LNCAP (cell line): ENCODE results near the gene SLC6A8.

ENCODE experiments used
- TF ChIP-seq, protein P1 (sequence below): fragments of 450-650 bp; IDR thresholded peaks from 2 replicates; pipeline ENCODE4 v1.5.1; 2017; ENCODE audit warnings: mild to moderate bottlenecking

The SLC6A8 gene

GRCh38 chrX:153727123-153727931 is 39.6 kb downstream of the SLC6A8 start:
- TF ChIP-seq, protein P1, sequence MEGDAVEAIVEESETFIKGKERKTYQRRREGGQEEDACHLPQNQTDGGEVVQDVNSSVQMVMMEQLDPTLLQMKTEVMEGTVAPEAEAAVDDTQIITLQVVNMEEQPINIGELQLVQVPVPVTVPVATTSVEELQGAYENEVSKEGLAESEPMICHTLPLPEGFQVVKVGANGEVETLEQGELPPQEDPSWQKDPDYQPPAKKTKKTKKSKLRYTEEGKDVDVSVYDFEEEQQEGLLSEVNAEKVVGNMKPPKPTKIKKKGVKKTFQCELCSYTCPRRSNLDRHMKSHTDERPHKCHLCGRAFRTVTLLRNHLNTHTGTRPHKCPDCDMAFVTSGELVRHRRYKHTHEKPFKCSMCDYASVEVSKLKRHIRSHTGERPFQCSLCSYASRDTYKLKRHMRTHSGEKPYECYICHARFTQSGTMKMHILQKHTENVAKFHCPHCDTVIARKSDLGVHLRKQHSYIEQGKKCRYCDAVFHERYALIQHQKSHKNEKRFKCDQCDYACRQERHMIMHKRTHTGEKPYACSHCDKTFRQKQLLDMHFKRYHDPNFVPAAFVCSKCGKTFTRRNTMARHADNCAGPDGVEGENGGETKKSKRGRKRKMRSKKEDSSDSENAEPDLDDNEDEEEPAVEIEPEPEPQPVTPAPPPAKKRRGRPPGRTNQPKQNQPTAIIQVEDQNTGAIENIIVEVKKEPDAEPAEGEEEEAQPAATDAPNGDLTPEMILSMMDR, result no peak

DNA sequence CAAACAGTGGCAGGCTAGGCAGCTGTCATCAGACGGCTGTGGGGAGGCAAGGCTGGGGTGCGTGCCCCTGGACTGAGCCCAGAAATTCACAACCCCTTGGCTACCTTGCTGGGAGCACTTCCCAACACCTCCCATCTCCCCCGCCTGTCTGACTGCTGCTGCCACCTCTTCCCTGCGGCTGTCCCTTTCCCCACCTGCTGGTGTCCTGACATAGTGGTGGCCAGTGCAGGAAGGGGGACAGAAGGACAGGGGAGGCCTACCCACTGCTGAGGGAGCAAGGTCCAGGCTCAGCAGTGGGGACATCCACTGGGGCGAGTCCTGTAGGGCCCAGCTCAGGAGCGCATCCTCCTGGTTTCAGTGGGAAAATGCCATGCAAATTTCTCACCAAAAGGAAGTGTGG is 40.4 kb downstream of the SLC6A8 start:
- TF ChIP-seq, protein P1, result no peak

GRCh38 chrX:153728951-153729631 is 41.4 kb downstream of the SLC6A8 start:
- TF ChIP-seq, protein P1, result no peak

DNA sequence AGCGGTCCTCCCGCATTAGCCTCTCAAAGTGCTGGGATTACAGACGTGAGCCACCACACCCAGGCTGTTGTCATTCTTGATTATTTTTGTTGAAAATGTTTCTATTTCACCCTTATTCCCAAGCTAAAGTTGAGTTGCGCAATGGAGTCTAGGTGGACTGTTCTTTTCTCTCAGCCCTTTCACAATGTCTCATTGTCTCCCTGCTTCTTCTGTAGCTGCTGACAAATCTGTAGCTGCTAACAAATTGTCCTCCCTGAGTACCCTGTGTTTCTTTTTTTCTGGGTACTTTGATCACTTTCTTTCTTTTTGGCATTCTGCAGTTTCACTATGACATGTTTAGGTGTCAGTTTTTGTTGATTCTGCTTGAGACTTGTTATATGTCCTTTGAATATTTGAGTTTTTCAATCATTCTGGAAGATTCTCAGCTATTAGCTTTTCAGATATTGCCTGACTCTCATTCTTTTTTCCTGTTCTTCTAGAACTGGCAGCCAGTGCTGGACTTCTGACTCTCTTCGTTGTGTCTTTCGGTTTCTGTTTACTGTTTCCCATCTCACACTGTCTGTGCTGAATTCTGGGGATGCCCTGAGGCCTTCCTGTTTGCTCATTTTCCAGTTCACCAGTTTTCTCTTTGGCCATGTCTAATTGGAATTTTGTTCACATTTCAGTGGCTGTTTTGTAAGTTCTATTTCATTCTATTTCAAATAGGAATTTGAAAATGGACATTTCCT is 43.6 kb downstream of the SLC6A8 start:
- TF ChIP-seq, protein P1, result no peak

DNA sequence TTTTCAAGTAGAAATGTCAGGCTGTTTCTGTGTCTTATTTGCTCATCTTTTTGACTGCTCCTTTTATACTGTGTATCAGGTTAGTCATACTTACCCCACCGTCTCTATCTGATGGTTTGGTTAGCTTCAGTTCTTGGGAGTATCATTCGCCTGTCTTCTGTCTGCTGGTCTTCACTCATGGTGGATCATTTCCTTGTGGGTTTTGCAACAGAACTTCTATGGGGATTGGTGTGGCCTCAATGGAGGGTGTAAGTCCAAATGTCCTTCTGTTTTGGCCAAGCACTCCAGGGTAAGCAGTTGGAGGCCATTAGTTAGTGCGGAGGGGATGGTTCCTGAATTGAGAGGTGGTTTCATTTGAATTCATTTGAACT is 44.1 kb downstream of the SLC6A8 start:
- TF ChIP-seq, protein P1, result no peak

GRCh38 chrX:153732401-153732800 is 44.7 kb downstream of the SLC6A8 start:
- TF ChIP-seq, protein P1, result no peak

DNA sequence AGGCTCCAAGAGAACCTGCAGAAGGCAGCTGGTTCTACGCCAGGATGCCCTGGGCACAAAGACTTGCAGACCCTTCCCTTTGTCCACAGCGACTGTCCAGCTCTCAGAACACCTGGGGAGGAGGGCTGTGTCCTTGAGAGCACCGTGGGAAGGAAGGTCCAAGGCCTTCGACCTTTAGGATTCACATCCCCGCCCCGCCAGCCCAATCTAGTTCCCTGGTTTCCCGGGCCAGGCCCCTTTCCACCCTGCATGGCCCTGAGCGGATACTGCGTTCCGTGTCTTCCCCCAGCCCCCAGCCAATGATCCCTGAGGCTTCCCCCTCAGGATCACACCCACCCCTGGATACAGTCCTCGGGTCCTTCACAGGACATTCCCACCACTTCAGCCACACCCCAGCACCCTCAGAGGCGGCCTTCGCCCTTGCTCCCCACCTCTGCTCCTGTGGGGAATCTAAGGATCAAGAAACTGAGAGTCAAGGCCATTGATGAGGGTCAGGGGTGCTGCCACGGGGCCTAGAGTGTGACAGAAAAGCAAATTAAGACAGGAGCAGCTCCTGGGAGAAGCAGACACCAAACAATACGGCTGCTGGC is 46.0 kb downstream of the SLC6A8 start:
- TF ChIP-seq, protein P1, result no peak
